PC-3 (cell line): ENCODE measurements around the gene ADAMTS15. TPM values are rescaled to one million over a fixed set of nuclear protein-coding genes. Genes with fewer than 3 reads are reported as not detected.

ENCODE experiments used
- ATAC-seq: fragments of 200-7000 bp; cut with Tn5 transposase; 2 replicates; pipeline ENCODE4 v1.9.1; 2020; ENCODE audit warnings: mild to moderate bottlenecking, moderate library complexity
- BruUV-seq: library from RNA; stranded (reverse); fragments of 400-500 nt; replicated peaks from 2 replicates; lab custom pipeline; 2021; lab: Mats Ljungman, UMichigan
- CTCF ChIA-PET: fragments of 300-600 bp; sonication (Branson Sonifier 250); formaldehyde crosslinking; loops from one replicate; lab custom pipeline; 2022; ENCODE audit warnings: antibody characterized with exemption; lab: Charles Lee
- POLR2A ChIA-PET: fragments of 300-600 bp; sonication (Branson Sonifier 250); formaldehyde crosslinking; loops from one replicate; lab custom pipeline; 2022; ENCODE audit warnings: antibody characterized with exemption; ENCODE audit not compliant: unreplicated experiment; lab: Charles Lee
- DNase-seq: peaks from one replicate; pipeline ENCODE4 v3.0.0-alpha.2; 2015
- H2AFZ ChIP-seq: fragments of 300-600 bp; sonication (generic); 2 replicates; pipeline ENCODE4 v1.6.0; 2016; ENCODE audit warnings: antibody characterized with exemption, low read length
- H3F3A ChIP-seq: fragments of 300-600 bp; sonication (generic); one replicate; pipeline ENCODE4 v1.6.0; 2017; ENCODE audit warnings: antibody characterized with exemption, low read length, control low read depth, mild to moderate bottlenecking; ENCODE audit not compliant: unreplicated experiment
- H3K27ac ChIP-seq: fragments of 300-600 bp; sonication (generic); 2 replicates; pipeline ENCODE4 v1.5.1; 2016; ENCODE audit warnings: mild to moderate bottlenecking, low read length
- H3K27me3 ChIP-seq: fragments of 300-600 bp; sonication (generic); 2 replicates; pipeline ENCODE4 v1.6.1; 2016; ENCODE audit warnings: low read length, mixed read lengths
- H3K36me3 ChIP-seq: fragments of 300-600 bp; sonication (generic); 2 replicates; pipeline ENCODE4 v1.6.1; 2016; ENCODE audit warnings: low read depth, mixed run types, low read length, mixed read lengths
- H3K4me1 ChIP-seq: fragments of 300-600 bp; sonication (generic); 2 replicates; pipeline ENCODE4 v1.5.1; 2016; ENCODE audit warnings: low read length; ENCODE audit not compliant: insufficient read depth
- H3K4me2 ChIP-seq: fragments of 300-600 bp; sonication (generic); 2 replicates; pipeline ENCODE4 v1.6.0; 2016; ENCODE audit warnings: low read length
- H3K4me3 ChIP-seq: fragments of 300-600 bp; sonication (generic); 2 replicates; pipeline ENCODE4 v1.5.1; 2016; ENCODE audit warnings: mild to moderate bottlenecking, low read length, mixed read lengths
- H3K79me2 ChIP-seq: fragments of 300-600 bp; sonication (generic); 2 replicates; pipeline ENCODE4 v1.6.1; 2017; ENCODE audit warnings: low read length, mixed read lengths
- H3K9ac ChIP-seq: fragments of 300-600 bp; sonication (generic); 2 replicates; pipeline ENCODE4 v1.6.0; 2016; ENCODE audit warnings: mild to moderate bottlenecking, low read length
- H3K9me2 ChIP-seq: fragments of 300-600 bp; sonication (generic); replicated peaks from 2 replicates; pipeline ENCODE4 v1.6.1; 2016; ENCODE audit warnings: mixed run types, low read length, mixed read lengths
- H3K9me3 ChIP-seq: fragments of 300-600 bp; sonication (generic); 2 replicates; pipeline ENCODE4 v1.6.1; 2016; ENCODE audit warnings: low read length, mixed read lengths
- H4K20me1 ChIP-seq: fragments of 300-600 bp; sonication (generic); 2 replicates; pipeline ENCODE4 v1.6.1; 2016; ENCODE audit warnings: low read length, mixed read lengths
- EZH2 ChIP-seq: fragments of 300-600 bp; sonication (generic); IDR thresholded peaks from one replicate; pipeline ENCODE4 v1.6.1; 2017; ENCODE audit warnings: antibody characterized with exemption, mild to moderate bottlenecking, low read length; ENCODE audit not compliant: unreplicated experiment
- EZH2phosphoT487 ChIP-seq: fragments of 300-600 bp; sonication (generic); IDR thresholded peaks from 2 replicates; pipeline ENCODE4 v1.6.1; 2018; ENCODE audit warnings: mild to moderate bottlenecking, antibody characterized with exemption, low read length, borderline replicate concordance
- intact Hi-C: fragments of 100-400 bp; cut with micrococcal nuclease; formaldehyde crosslinking; loops from 2 replicates; pipeline ENCODE4 v1.9.0; 2023
- total RNA-seq: library from RNA; depleted of rRNA; stranded (reverse); fragments of >200 nt; gene quantifications from 2 replicates; pipeline ENCODE4 v1.2.3, GENCODE V29; 2014
- TF ChIP-seq, protein P1 (sequence below): fragments of 300-600 bp; sonication (generic); conservative IDR thresholded peaks from 2 replicates; pipeline ENCODE4 v1.5.1; 2017; ENCODE audit warnings: antibody characterized with exemption, low read depth, mild to moderate bottlenecking, low read length

ADAMTS15 gene
- total RNA-seq, 1 experiment from 2014 or later = 16.8 TPM

GRCh38 chr11:130480186-130480585 is 31.7 kb downstream of the ADAMTS15 start:
- Histone ChIP-seq H3K4me2 (no peak overlapping the region), H3K27me3 (no peaks in the 10 kb centered on the region), H3K4me3 (no peak overlapping the region), H3K9me3 (no peaks in the 10 kb centered on the region), H3K4me1 (peaks cover 18% of the 10 kb centered on the region), H3K79me2 (no peaks in the 10 kb centered on the region), H3F3A (no peaks in the 10 kb centered on the region), H3K9ac (no peak overlapping the region), H4K20me1 (no peaks in the 10 kb centered on the region), H3K9me2 (no peaks in the 10 kb centered on the region), H3K27ac (no peak overlapping the region), H2AFZ (no peak overlapping the region), H3K36me3 (no peaks in the 10 kb centered on the region)
- TF ChIP-seq EZH2 (no peak), EZH2phosphoT487 (no peak)
- TF ChIP-seq, protein P1, sequence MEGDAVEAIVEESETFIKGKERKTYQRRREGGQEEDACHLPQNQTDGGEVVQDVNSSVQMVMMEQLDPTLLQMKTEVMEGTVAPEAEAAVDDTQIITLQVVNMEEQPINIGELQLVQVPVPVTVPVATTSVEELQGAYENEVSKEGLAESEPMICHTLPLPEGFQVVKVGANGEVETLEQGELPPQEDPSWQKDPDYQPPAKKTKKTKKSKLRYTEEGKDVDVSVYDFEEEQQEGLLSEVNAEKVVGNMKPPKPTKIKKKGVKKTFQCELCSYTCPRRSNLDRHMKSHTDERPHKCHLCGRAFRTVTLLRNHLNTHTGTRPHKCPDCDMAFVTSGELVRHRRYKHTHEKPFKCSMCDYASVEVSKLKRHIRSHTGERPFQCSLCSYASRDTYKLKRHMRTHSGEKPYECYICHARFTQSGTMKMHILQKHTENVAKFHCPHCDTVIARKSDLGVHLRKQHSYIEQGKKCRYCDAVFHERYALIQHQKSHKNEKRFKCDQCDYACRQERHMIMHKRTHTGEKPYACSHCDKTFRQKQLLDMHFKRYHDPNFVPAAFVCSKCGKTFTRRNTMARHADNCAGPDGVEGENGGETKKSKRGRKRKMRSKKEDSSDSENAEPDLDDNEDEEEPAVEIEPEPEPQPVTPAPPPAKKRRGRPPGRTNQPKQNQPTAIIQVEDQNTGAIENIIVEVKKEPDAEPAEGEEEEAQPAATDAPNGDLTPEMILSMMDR = no peak
- ATAC-seq (no peak), DNase-seq (no peak)
- ChIA-PET POLR2A (no interaction called here), CTCF (no interaction called here)
- intact Hi-C loops = no loop called here
- BruUV-seq = no TSS peak

DNA sequence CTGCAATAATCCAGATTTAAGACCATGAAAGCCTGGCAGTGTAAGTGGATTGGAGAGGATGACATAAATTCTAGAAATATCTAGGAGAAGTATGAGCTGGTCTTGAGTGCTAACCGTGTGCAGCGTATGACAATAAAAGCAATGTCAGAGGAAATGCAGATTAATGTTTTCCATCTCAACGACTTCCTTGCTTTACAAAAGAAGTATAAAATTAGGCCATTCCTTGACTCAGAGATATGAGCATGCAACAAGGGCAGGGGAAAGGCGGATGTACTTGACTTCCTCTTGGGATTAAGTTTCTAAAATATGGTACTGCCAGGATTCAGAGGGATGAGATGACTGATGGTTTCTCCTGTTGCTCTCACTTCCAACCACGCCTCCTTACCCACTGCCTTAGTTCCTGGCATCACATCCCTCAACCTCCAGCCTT is 32.3 kb downstream of the ADAMTS15 start:
- Histone ChIP-seq H3K36me3 (no peaks in the 10 kb centered on the region), H3K9ac (no peak overlapping the region), H3K27ac (no peak overlapping the region), H2AFZ (no peak overlapping the region), H3K79me2 (no peaks in the 10 kb centered on the region), H3K4me1 (peaks cover 18% of the 10 kb centered on the region), H3K9me2 (no peaks in the 10 kb centered on the region), H4K20me1 (no peaks in the 10 kb centered on the region), H3K4me3 (no peak overlapping the region), H3F3A (no peaks in the 10 kb centered on the region), H3K9me3 (no peaks in the 10 kb centered on the region), H3K27me3 (no peaks in the 10 kb centered on the region), H3K4me2 (no peak overlapping the region)
- DNase-seq (peak; percentile 12), ATAC-seq (no peak)
- POLR2A ChIA-PET = no interaction called here
- no TSS peak for BruUV-seq
- no peak for TF ChIP-seq EZH2phosphoT487
- no peak for TF ChIP-seq EZH2
- TF ChIP-seq, protein P1 = no peak
- intact Hi-C loops = no loop called here
- CTCF ChIA-PET = no interaction called here

DNA sequence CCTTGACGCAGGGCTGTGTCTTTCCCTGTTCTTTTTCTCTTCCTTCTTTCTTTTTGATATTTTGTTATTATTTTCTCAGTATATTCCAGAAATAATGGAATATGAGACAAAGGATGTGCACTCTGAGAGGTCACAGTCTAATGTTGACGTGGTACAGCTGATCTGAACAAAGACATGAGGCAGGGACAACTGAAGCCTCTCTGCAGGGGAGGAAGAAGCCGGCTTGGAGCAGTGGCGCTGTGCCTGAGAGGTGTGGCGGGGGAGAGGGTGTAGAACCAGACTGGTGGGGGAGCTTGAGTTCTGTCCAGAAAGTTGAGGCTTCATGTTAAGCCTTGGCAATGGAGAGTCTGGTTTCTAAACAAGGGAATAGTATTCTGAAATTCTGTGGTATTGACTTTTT is 34.7 kb downstream of the ADAMTS15 start:
- no peak overlapping the region for H2AFZ ChIP-seq
- H3K4me2 ChIP-seq = no peak overlapping the region
- H3K9me2 ChIP-seq = no peaks in the 10 kb centered on the region
- ChIA-PET CTCF (no interaction called here), POLR2A (no interaction called here)
- BruUV-seq = no TSS peak
- H3K79me2 ChIP-seq = no peaks in the 10 kb centered on the region
- no peak for TF ChIP-seq EZH2
- TF ChIP-seq, protein P1 = no peak
- no peak for TF ChIP-seq EZH2phosphoT487
- ATAC-seq (no peak), DNase-seq (no peak)
- H3K36me3 ChIP-seq = no peaks in the 10 kb centered on the region
- H3K27me3 ChIP-seq = no peaks in the 10 kb centered on the region
- H4K20me1 ChIP-seq = no peaks in the 10 kb centered on the region
- intact Hi-C loops = no loop called here
- no peaks in the 10 kb centered on the region for H3F3A ChIP-seq
- H3K9ac ChIP-seq = no peak overlapping the region
- peaks cover 10% of the 10 kb centered on the region for H3K4me1 ChIP-seq
- H3K27ac ChIP-seq = no peak overlapping the region
- H3K4me3 ChIP-seq = no peak overlapping the region
- H3K9me3 ChIP-seq = no peaks in the 10 kb centered on the region
